GM12878 (cell line): Measurements from ENCODE around the gene SPTAN1. TPM values are rescaled to one million over a fixed set of nuclear protein-coding genes. Genes with fewer than 3 reads are reported as not detected.

Experiments used
- ATAC-seq: fragments of 200-7000 bp; cut with Tn5 transposase; 3 replicates; pipeline ENCODE4 v1.9.1; 2020; ENCODE audit warnings: mild to moderate bottlenecking, moderate library complexity
- BruUV-seq: library from RNA; stranded (reverse); fragments of 400-500 nt; replicated peaks from 2 replicates; lab custom pipeline; 2021; lab: Mats Ljungman, UMichigan
- CTCF ChIA-PET: fragments of 300-600 bp; sonication (Branson Sonifier 250); formaldehyde crosslinking; extraction: SDS; loops from one replicate; lab custom pipeline; 2021; ENCODE audit warnings: inconsistent platforms; lab: Yijun Ruan, JAX
- POLR2A ChIA-PET: fragments of 350-600 bp; formaldehyde crosslinking; extraction: SDS; loops from one replicate; lab custom pipeline; 2021; ENCODE audit warnings: inconsistent platforms; lab: Charles Lee
- RAD21 ChIA-PET: fragments of 300-600 bp; sonication (Branson Sonifier 250); formaldehyde crosslinking; loops from one replicate; lab custom pipeline; 2023; ENCODE audit warnings: antibody characterized with exemption; ENCODE audit not compliant: unreplicated experiment; lab: Charles Lee
- SMC1A ChIA-PET: fragments of 300-600 bp; sonication (Branson Sonifier 250); formaldehyde crosslinking; loops from one replicate; lab custom pipeline; 2023; ENCODE audit not compliant: unreplicated experiment, uncharacterized antibody; lab: Charles Lee
- DNase-seq: peaks from one replicate; pipeline ENCODE4 v3.0.0-alpha.2; 2011; ENCODE audit warnings: low read depth, low spot score
- FAIRE-seq: peaks from 3 replicates; lab custom pipeline; 2011; peaks lifted over from hg19 to GRCh38; lab: Jason Lieb, UNC
- H2AFZ ChIP-seq: 2 replicates; pipeline ENCODE4 v1.6.0; 2011; ENCODE audit warnings: low read depth, low read length, control low read depth; ENCODE audit not compliant: control insufficient read depth
- H3K27ac ChIP-seq: 2 replicates; pipeline ENCODE4 v1.5.1; 2011; ENCODE audit warnings: control low read depth; ENCODE audit not compliant: control insufficient read depth, insufficient read depth
- H3K27me3 ChIP-seq, 2 experiments: replicated peaks in 1 of 2; 2 replicates each; pipeline versions ENCODE4 v1.6.0 to v1.6.1; 2011; ENCODE audit warnings: low read length in 1 of 2; ENCODE audit not compliant: control insufficient read depth in 2 of 2, insufficient read depth in 2 of 2
- H3K36me3 ChIP-seq, 2 experiments: 2 replicates each; pipeline ENCODE4 v1.5.1; 2011; ENCODE audit warnings: low read length in 1 of 2; ENCODE audit not compliant: control insufficient read depth in 2 of 2, insufficient read depth in 2 of 2
- H3K4me1 ChIP-seq: 2 replicates; pipeline ENCODE4 v1.6.1; 2011; ENCODE audit warnings: mild to moderate bottlenecking, low read length, moderate library complexity, mixed read lengths; ENCODE audit not compliant: control insufficient read depth, insufficient read depth
- H3K4me2 ChIP-seq: 2 replicates; pipeline ENCODE4 v1.6.0; 2011; ENCODE audit warnings: control low read depth; ENCODE audit not compliant: control insufficient read depth, insufficient read depth
- H3K4me3 ChIP-seq: fragments of 200-600 bp; sonication (generic); 2 replicates; pipeline ENCODE4 v1.5.1; 2016
- H3K79me2 ChIP-seq: 2 replicates; pipeline ENCODE4 v1.6.0; 2011; ENCODE audit warnings: low read length; ENCODE audit not compliant: control insufficient read depth, insufficient read depth
- H3K9ac ChIP-seq: 2 replicates; pipeline ENCODE4 v1.8.0; 2011; ENCODE audit warnings: low read length, control low read depth, mixed read lengths; ENCODE audit not compliant: control insufficient read depth, insufficient read depth
- H3K9me3 ChIP-seq: replicated peaks from 3 replicates; pipeline ENCODE4 v1.5.1; 2011; ENCODE audit warnings: mild to moderate bottlenecking, low read length; ENCODE audit not compliant: control insufficient read depth, insufficient read depth
- H4K20me1 ChIP-seq: 2 replicates; pipeline ENCODE4 v1.6.0; 2011; ENCODE audit not compliant: control insufficient read depth, insufficient read depth
- BMI1 ChIP-seq: fragments of 450-650 bp; IDR thresholded peaks from 2 replicates; pipeline ENCODE4 v1.6.1; 2016; ENCODE audit warnings: mild to moderate bottlenecking, moderate library complexity, borderline replicate concordance
- CBX3 ChIP-seq: fragments of 200-600 bp; sonication (generic); IDR thresholded peaks from 2 replicates; pipeline ENCODE4 v1.6.1; 2016; ENCODE audit warnings: low read depth, borderline replicate concordance
- ELK1 ChIP-seq: IDR thresholded peaks from 2 replicates; pipeline ENCODE4 v1.6.1; 2012; ENCODE audit warnings: low read depth, low read length, improper control_type of control experiment
- ESRRA ChIP-seq: IDR thresholded peaks from 2 replicates; pipeline ENCODE4 v1.6.1; 2012; ENCODE audit warnings: mild to moderate bottlenecking, low read length, improper control_type of control experiment
- IKZF2 ChIP-seq, 2 experiments: fragments of 450-650 bp; IDR thresholded peaks; 2 replicates each; pipeline ENCODE4 v1.6.1; 2017; ENCODE audit warnings: mild to moderate bottlenecking in 2 of 2, moderate library complexity in 2 of 2
- NFXL1 ChIP-seq: fragments of 450-650 bp; IDR thresholded peaks from 2 replicates; pipeline ENCODE4 v1.6.1; 2017; ENCODE audit warnings: antibody characterized with exemption, mild to moderate bottlenecking, borderline replicate concordance
- POLR2A ChIP-seq: IDR thresholded peaks from 2 replicates; pipeline ENCODE4 v1.6.1; 2011; ENCODE audit warnings: low read depth, mild to moderate bottlenecking, low read length
- POLR2AphosphoS2 ChIP-seq: IDR thresholded peaks from 2 replicates; pipeline ENCODE4 v1.6.1; 2011; ENCODE audit warnings: low read depth, mild to moderate bottlenecking, low read length, improper control_type of control experiment, moderate library complexity
- RAD21 ChIP-seq: IDR thresholded peaks from 2 replicates; pipeline ENCODE4 v1.6.1; 2011; ENCODE audit warnings: mild to moderate bottlenecking, low read depth, low read length, moderate library complexity; ENCODE audit not compliant: insufficient read depth
- RBBP5 ChIP-seq: fragments of 200-600 bp; sonication (generic); conservative IDR thresholded peaks from 2 replicates; pipeline ENCODE4 v1.6.1; 2016
- RUNX3 ChIP-seq: IDR thresholded peaks from 2 replicates; pipeline ENCODE4 v1.6.1; 2012; ENCODE audit warnings: low read length, inconsistent platforms
- SREBF1 ChIP-seq: IDR thresholded peaks from 2 replicates; pipeline ENCODE4 v1.6.1; 2012; ENCODE audit warnings: mild to moderate bottlenecking, low read length
- SRF ChIP-seq, 2 experiments: IDR thresholded peaks; 2 replicates each; pipeline ENCODE4 v1.6.1; 2011; ENCODE audit warnings: low read depth in 2 of 2, low read length in 2 of 2, mild to moderate bottlenecking in 1 of 2, moderate library complexity in 1 of 2
- ZBTB40 ChIP-seq: fragments of 450-650 bp; IDR thresholded peaks from 2 replicates; pipeline ENCODE4 v1.6.1; 2016; ENCODE audit warnings: mild to moderate bottlenecking, moderate library complexity, borderline replicate concordance
- ZNF384 ChIP-seq: IDR thresholded peaks from 2 replicates; pipeline ENCODE4 v1.6.1; 2012; ENCODE audit warnings: low read depth, mild to moderate bottlenecking, low read length, improper control_type of control experiment, borderline replicate concordance
- ZSCAN29 ChIP-seq: fragments of 450-650 bp; IDR thresholded peaks from 2 replicates; pipeline ENCODE4 v1.6.1; 2017; ENCODE audit warnings: mild to moderate bottlenecking, moderate library complexity
- WGBS: methylation state at CpG from one replicate; pipeline ENCODE4 v1.1.6; 2016; ENCODE audit warnings: low lambda C conversion rate; ENCODE audit not compliant: insufficient replicate concordance, insufficient coverage; ENCODE audit errors: missing lambda C conversion rate; 5-methylcytosine and 5-hydroxymethylcytosine counted together
- in situ Hi-C: fragments of 300-500 bp; cut with MboI; formaldehyde crosslinking; loops from 9 replicates; pipeline ENCODE4 v1.14.3; 2018; ENCODE audit warnings: mixed read lengths
- intact Hi-C: fragments of 100-400 bp; cut with micrococcal nuclease; formaldehyde crosslinking; loops from one replicate; pipeline ENCODE4 v1.14.2; 2022; ENCODE audit not compliant: unreplicated experiment
- polyA plus RNA-seq, 11 experiments: library from polyadenylated mRNA; depleted of rRNA in 4 of 11; unstranded in 6 of 11; stranded (reverse) in 5 of 11; fragments of >200 nt; fragmentation: Nextera tagmentation in 4 of 11; fragmentation: Illumina TruSeq in 1 of 11; extraction: Ambion mirVana in 4 of 11; extraction: Trizol in 1 of 11; gene quantifications; 1 replicate in 1 of 11; 2 replicates in 10 of 11; pipeline versions ENCODE4 v1.2.1 to v1.2.3, GENCODE V29; 2011 to 2016; ENCODE audit warnings: inconsistent platforms in 2 of 11, missing spikeins in 2 of 11, low read depth in 1 of 11
- total RNA-seq, 4 experiments: library from RNA; depleted of rRNA in 3 of 4; stranded (reverse); fragments of >200 nt in 3 of 4; fragmentation: Illumina TruSeq in 1 of 4; extraction: Trizol in 1 of 4; gene quantifications; 2 replicates each; pipeline versions ENCODE4 v1.2.1 to v1.2.3, GENCODE V29; 2013 to 2021
- TF ChIP-seq, protein P1 (sequence below): fragments of 450-650 bp; IDR thresholded peaks from 2 replicates; pipeline ENCODE4 v1.6.1; 2018; ENCODE audit warnings: mild to moderate bottlenecking, low read depth, moderate library complexity; ENCODE audit not compliant: partially characterized antibody

SPTAN1 gene
- total and polyA plus RNA-seq, 10 of the 15 experiments (the other 5 are each of a cell fraction or from before 2014, with no cell fraction given): 18.7 to 156 (median 73.6) TPM

DNA sequence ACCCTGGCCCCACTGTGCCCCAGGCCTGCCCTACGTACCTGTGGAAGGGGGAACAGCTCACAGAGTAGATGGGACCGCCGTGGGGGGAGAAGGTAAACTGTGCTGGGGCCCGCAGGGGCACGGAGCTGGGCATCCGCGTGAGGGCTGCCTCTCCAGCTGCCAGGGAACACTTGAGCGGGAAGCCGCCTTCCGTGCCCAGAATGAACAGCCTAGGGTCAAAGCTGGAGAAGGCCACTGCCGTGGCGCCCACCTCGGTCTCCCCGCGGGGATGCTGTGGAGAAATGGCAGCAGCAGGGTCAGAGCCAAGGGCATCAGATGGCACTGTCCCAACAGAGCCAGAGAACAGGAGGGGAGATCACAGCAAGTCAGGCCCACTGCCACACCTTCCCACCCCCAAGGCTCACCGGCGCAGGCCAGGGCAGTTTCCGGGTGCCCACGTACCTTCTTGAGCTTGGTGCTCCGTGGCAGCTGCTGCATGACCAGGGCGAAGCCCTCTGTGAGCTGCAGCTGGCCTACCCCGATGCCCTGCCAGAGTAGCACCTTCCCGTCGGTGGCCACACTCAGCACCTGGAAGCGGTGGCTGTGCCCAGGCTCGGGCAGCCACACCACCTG is 82.4 kb downstream of the SPTAN1 start:
- no peaks in the 10 kb centered on the region for H3K4me1 ChIP-seq
- ChIA-PET RAD21 (interaction anchor here (0.5 to 1.1 kb wide), 2 partner anchors 9 to 17 kb away, joined by 3 to 4 read pairs; no protein-coding TSS in a partner anchor), CTCF (no interaction called here), POLR2A (no interaction called here), SMC1A (no interaction called here)
- no peaks in the 10 kb centered on the region for H3K79me2 ChIP-seq
- BruUV-seq: no TSS peak
- WGBS: 93% methylated on average over 26 of the region's 26 CpGs
- in situ Hi-C loops (no loop called here), intact Hi-C loops (no loop called here)
- ATAC-seq: no peak; the same call in 2 of the 3 replicates
- H3K4me3 ChIP-seq: no peak overlapping the region
- H3K9ac ChIP-seq: no peak overlapping the region
- H3K36me3 ChIP-seq: peaks cover 0 to 20% of the 10 kb centered on the region in 2 experiments; a peak in 3 of 4 replicates
- H3K27me3 ChIP-seq: no peaks in the 10 kb centered on the region
- H3K4me2 ChIP-seq: no peak overlapping the region
- H2AFZ ChIP-seq: no peak overlapping the region
- FAIRE-seq: no peak
- no peaks in the 10 kb centered on the region for H3K9me3 ChIP-seq
- no peaks in the 10 kb centered on the region for H4K20me1 ChIP-seq
- DNase-seq: no peak
- H3K27ac ChIP-seq: no peak overlapping the region
- no peak for TF ChIP-seq ZNF384
- no peak for TF ChIP-seq NFXL1
- TF ChIP-seq ESRRA: no peak
- no peak for TF ChIP-seq ELK1
- TF ChIP-seq SREBF1: no peak
- TF ChIP-seq RUNX3: no peak
- TF ChIP-seq ZSCAN29: no peak
- TF ChIP-seq IKZF2 (IDR thresholded peaks at IDR 0.05): no peak
- TF ChIP-seq SRF (IDR thresholded peaks at IDR 0.05; ENCODE audit: low read depth in 2 of 2, low read length in 2 of 2): no peak
- no peak for TF ChIP-seq BMI1
- no peak; the same call in 1 of the 2 replicates for TF ChIP-seq POLR2A
- no peak for TF ChIP-seq RBBP5
- no peak for TF ChIP-seq CBX3
- TF ChIP-seq, protein P1, sequence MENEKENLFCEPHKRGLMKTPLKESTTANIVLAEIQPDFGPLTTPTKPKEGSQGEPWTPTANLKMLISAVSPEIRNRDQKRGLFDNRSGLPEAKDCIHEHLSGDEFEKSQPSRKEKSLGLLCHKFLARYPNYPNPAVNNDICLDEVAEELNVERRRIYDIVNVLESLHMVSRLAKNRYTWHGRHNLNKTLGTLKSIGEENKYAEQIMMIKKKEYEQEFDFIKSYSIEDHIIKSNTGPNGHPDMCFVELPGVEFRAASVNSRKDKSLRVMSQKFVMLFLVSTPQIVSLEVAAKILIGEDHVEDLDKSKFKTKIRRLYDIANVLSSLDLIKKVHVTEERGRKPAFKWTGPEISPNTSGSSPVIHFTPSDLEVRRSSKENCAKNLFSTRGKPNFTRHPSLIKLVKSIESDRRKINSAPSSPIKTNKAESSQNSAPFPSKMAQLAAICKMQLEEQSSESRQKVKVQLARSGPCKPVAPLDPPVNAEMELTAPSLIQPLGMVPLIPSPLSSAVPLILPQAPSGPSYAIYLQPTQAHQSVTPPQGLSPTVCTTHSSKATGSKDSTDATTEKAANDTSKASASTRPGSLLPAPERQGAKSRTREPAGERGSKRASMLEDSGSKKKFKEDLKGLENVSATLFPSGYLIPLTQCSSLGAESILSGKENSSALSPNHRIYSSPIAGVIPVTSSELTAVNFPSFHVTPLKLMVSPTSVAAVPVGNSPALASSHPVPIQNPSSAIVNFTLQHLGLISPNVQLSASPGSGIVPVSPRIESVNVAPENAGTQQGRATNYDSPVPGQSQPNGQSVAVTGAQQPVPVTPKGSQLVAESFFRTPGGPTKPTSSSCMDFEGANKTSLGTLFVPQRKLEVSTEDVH: no peak
- TF ChIP-seq POLR2AphosphoS2: no peak
- no peak for TF ChIP-seq RAD21
- no peak for TF ChIP-seq ZBTB40
